HEK293T (cell line): ENCODE measurements around the gene NSDHL.

Experiments used
- BHLHE40 ChIP-seq: fragments of 450-650 bp; IDR thresholded peaks from 2 replicates; pipeline ENCODE4 v1.6.1; 2016; ENCODE audit warnings: mild to moderate bottlenecking, moderate library complexity, borderline replicate concordance
- ZNF384 ChIP-seq: fragments of 450-650 bp; IDR thresholded peaks from 2 replicates; pipeline ENCODE4 v1.6.1; 2016

DNA sequence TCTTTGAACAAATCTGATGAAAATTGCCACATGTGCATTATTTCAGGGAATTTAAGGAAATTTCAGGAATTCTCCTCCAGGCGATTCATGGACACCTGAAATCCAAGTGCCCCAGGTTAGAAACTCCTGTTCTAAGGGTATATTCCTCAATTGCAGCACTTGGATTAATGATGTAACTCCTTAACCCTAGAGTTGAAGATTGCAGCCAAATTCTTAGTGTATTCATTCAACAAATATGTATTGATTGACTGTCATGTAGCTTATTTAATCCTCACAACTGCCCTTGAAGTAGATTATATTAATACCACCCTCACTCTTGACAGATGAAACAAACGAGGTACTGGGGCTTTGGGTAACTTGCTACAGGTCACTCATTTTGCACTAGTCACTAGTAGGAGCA is 11.6 kb upstream of the NSDHL start:
- no peak for TF ChIP-seq ZNF384
- no peak for TF ChIP-seq BHLHE40
